Effector memory CD8-positive, alpha-beta T cell (primary cell): ENCODE results near the gene CTNND2.

Source experiments
- ATAC-seq: fragments of 150-1000 bp; cut with Tn5 transposase; replicated peaks from 2 replicates; pipeline ENCODE4 v1.10.0; 2021; ENCODE audit warnings: mild to moderate bottlenecking, moderate library complexity
- DNase-seq, 3 experiments: peaks; one replicate each; pipeline ENCODE4 v3.0.0; 2021
- H3K27ac Mint-ChIP-seq, 2 donors: one replicate each; pipeline ENCODE4 v1.8.0; 2022; ENCODE audit warnings: mild to moderate bottlenecking in 2 of 2, mixed read lengths in 2 of 2, moderate library complexity in 2 of 2
- H3K27me3 Mint-ChIP-seq, 2 donors: one replicate each; pipeline ENCODE4 v1.8.0; 2022; ENCODE audit warnings: mixed read lengths in 2 of 2
- H3K36me3 Mint-ChIP-seq: one replicate; pipeline ENCODE4 v1.8.0; 2022; ENCODE audit warnings: mild to moderate bottlenecking, moderate library complexity, mixed read lengths; ENCODE audit not compliant: insufficient read depth
- H3K4me1 Mint-ChIP-seq, 2 donors: one replicate each; pipeline ENCODE4 v1.8.0; 2022; ENCODE audit warnings: low read depth in 2 of 2, mixed read lengths in 2 of 2
- H3K4me3 Mint-ChIP-seq, 2 donors: one replicate each; pipeline ENCODE4 v1.8.0; 2022; ENCODE audit warnings: mild to moderate bottlenecking in 2 of 2, mixed read lengths in 2 of 2, moderate library complexity in 2 of 2
- H3K9me3 Mint-ChIP-seq, 2 donors: one replicate each; pipeline ENCODE4 v1.8.0; 2022; ENCODE audit warnings: mixed read lengths in 2 of 2

The CTNND2 gene

DNA sequence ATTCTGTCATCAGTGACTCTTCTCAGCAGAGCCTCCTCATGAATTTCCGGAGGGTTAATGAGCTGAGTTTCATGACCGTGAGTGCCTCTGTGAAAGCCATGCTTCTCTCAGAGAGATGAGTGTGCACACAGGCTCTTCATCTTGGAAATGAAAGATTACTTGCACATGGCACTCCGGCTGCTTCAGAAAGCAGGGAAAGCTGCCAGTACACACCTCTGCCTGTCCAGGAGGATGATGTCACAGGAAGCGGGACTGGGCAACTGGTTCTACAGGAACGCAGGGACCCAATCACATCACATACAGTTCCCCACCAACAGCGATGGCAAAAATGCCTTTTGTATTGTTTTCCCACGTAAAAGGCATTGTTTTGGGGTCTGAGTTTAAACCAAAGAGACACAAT is 857.2 kb downstream of the CTNND2 start:
- Mint-ChIP-seq H3K36me3 (no peaks in the 10 kb centered on the region), H3K27ac (no peak overlapping the region), H3K27me3 (peaks cover 0 to 10% of the 10 kb centered on the region in 2 donors), H3K4me3 (no peak overlapping the region), H3K9me3 (no peaks in the 10 kb centered on the region), H3K4me1 (no peaks in the 10 kb centered on the region)
- ATAC-seq (no peak), DNase-seq (no peak)

DNA sequence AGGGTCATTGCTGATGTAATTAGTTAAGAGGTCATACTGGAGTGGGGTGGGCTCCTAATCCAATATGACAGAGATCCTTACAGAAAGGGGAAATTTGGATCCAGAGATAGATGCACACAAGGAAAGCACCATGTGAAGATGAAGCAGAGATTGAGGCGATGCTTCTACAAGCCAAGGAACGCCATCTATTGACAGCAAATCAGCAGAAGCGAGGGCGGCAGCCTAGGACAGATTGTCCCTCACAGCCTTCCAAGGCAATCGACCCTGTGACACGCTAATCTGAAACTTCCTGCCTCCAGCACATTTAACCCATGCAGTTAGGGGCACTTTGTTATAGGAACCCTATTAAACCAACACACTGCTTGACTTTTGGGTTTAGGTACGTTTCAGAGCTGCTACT is 858.1 kb downstream of the CTNND2 start:
- peaks cover 0 to 10% of the 10 kb centered on the region in 2 donors for H3K27me3 Mint-ChIP-seq

DNA sequence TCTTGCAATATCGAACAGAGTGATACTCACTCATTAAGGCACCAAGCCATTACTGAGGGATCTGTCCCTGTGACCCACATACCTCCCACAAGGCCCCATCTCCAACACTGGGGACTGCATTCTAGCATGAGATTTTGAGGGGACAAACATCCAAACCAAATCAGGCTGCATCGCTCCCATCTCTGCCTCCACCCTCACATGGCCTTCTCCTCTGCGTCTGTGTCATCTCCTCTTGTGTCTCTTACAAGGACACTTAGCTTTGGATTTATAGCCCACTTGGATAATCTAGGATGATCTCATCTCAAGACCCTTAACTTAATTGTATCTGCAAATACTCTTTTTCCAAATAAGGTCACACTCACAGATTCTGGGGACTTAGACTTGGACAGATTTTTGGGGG is 858.8 kb downstream of the CTNND2 start:
- ATAC-seq (no peak), DNase-seq (no peak)
- Mint-ChIP-seq H3K27me3 (peaks cover 0 to 10% of the 10 kb centered on the region in 2 donors), H3K4me3 (no peak overlapping the region), H3K36me3 (no peaks in the 10 kb centered on the region), H3K9me3 (no peaks in the 10 kb centered on the region), H3K4me1 (no peaks in the 10 kb centered on the region), H3K27ac (no peak overlapping the region)

More for the DNA sequence above, 858.1 kb downstream of the CTNND2 start:
- H3K36me3 Mint-ChIP-seq: no peaks in the 10 kb centered on the region
- H3K4me1 Mint-ChIP-seq: no peaks in the 10 kb centered on the region
- H3K9me3 Mint-ChIP-seq: no peaks in the 10 kb centered on the region
- H3K4me3 Mint-ChIP-seq: no peak overlapping the region
- H3K27ac Mint-ChIP-seq: no peak overlapping the region
- ATAC-seq (no peak), DNase-seq (no peak)

DNA sequence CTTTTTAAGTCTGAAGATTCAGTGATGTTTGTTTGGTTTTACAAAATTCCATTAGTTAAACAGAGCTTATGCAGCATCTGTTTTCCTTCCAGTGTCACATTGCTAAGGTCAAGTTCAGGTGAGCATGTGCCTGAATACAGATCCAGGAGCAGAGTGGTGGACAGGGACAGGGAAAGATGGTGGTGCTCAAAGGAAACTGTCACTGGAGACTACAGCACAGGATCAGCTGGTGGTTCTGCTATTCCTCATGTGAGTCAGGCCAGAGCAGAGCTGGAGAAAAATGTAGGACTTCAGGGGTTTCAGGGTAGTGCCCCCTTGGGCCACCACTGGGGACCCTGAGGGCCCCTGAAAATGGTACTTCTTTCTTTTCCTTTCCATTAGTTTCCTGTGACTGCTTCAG is 859.7 kb downstream of the CTNND2 start:
- Mint-ChIP-seq H3K4me3 (no peak overlapping the region), H3K4me1 (no peaks in the 10 kb centered on the region), H3K27ac (no peak overlapping the region), H3K9me3 (no peaks in the 10 kb centered on the region), H3K27me3 (peaks cover 0 to 10% of the 10 kb centered on the region in 2 donors), H3K36me3 (no peaks in the 10 kb centered on the region)
- ATAC-seq: no peak
- no peak for DNase-seq

DNA sequence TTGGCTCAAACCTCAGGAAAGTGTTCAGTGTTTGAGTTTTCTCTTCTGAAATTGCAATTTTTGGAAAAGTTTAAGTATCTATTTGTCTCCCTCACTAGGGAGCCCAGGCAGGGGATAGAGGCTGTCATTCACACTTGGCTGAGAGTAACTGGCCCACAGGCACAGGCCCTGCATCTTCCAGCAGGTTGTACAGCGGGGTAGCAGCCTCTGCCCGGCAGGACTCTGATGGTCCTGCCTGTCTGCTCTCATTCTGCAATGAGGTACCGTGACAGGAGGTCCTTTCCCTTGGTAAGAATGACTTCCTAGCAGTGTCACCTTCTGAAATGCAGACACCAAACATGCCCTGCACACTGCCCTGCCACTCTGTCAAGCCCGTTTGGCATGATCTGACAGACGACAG is 860.4 kb downstream of the CTNND2 start:
- Mint-ChIP-seq H3K36me3 (no peaks in the 10 kb centered on the region), H3K4me1 (no peaks in the 10 kb centered on the region), H3K4me3 (no peak overlapping the region), H3K9me3 (no peaks in the 10 kb centered on the region), H3K27ac (no peak overlapping the region), H3K27me3 (peaks cover 0 to 10% of the 10 kb centered on the region in 2 donors)
- DNase-seq (no peak), ATAC-seq (no peak)

DNA sequence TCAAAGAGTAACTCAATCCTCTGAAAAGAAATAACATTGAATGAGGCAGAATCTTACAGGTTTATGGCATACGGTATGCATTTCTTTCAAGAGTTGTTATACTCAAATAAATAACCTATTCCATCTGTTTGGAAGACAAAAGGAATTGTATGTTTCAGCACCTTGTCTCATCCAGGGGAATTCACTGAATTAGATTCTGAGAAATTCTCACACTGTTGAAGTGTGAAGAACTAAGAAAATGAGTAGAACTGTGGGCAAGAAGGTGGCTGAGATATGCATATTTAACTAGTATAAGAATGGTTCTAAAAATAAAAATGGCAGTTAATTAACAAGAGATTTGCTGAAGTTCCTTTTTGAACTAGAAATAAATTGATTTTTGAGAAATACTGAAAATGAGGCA is 863.9 kb downstream of the CTNND2 start:
- H3K36me3 Mint-ChIP-seq: no peaks in the 10 kb centered on the region
- H3K4me1 Mint-ChIP-seq: no peaks in the 10 kb centered on the region
- DNase-seq (no peak), ATAC-seq (no peak)
- H3K9me3 Mint-ChIP-seq: no peaks in the 10 kb centered on the region
- H3K27me3 Mint-ChIP-seq: peaks cover 4 to 7% of the 10 kb centered on the region in 2 donors
- H3K27ac Mint-ChIP-seq: no peak overlapping the region
- no peak overlapping the region for H3K4me3 Mint-ChIP-seq

DNA sequence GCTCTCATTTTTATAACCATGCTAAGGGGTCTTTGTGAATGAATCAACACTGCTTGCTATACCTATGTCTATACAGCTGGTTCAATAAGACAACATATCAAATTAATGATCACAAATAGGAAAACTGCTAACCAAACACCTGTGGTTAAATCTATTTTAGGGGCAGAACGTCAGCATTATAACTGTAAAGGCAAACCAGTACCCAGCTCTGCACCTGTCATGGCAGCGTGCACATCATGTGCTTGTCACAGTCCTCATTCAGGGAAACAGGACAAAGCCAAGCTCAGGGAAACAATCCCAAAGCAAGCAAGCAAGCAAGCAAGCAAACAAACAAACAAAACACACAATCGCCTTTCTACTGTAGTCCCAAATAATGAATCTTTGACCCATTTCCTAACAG is 865.5 kb downstream of the CTNND2 start:
- no peak overlapping the region for H3K4me3 Mint-ChIP-seq
- no peaks in the 10 kb centered on the region for H3K36me3 Mint-ChIP-seq
- DNase-seq: no peak
- no peak overlapping the region for H3K27ac Mint-ChIP-seq
- H3K27me3 Mint-ChIP-seq: peaks cover 4 to 7% of the 10 kb centered on the region in 2 donors
- ATAC-seq: no peak
- H3K9me3 Mint-ChIP-seq: no peaks in the 10 kb centered on the region
- H3K4me1 Mint-ChIP-seq: no peaks in the 10 kb centered on the region

DNA sequence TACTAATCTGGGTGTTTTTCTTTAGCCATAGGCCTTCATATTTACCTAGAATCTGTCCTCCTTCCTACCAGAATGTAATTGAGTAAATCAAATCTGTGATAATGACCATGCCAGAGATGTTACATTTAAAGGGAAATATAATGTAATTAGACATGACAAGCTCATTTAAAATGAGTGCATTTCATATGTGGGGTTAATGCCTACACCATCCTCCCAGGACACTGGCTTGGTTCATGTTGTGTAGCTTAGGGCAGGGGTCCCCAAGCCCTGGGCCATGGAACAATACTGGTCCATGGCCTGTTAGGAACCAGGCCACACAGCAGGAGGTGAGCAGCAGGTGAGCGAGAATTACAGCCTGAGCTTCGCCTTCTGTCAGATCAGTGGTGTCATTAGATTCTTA is 866.3 kb downstream of the CTNND2 start:
- Mint-ChIP-seq H3K4me3 (no peak overlapping the region), H3K9me3 (no peaks in the 10 kb centered on the region)

DNA sequence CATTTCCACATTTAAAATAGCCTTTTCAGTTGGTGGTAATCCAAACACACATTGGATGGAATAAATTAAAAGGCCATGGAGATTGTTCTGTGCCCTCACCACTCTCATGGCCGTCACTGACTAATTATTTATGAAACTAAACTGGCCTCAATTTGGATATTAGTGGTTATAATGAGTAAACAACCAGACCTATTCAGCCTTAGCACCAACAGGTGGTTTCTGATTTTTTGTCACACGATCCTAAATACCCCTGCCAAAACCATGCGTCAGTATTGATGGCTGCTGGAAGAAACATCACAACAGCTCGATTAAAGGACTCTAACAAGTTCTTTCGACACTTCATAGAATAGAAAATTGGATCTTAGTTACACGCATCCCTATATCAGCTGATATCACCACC is 867.2 kb downstream of the CTNND2 start:
- Mint-ChIP-seq H3K9me3 (peaks cover 0 to under 1% of the 10 kb centered on the region in 2 donors), H3K4me1 (no peaks in the 10 kb centered on the region), H3K27me3 (peaks cover 4 to 7% of the 10 kb centered on the region in 2 donors)

More for the DNA sequence above, 866.3 kb downstream of the CTNND2 start:
- no peak overlapping the region for H3K27ac Mint-ChIP-seq
- peaks cover 4 to 7% of the 10 kb centered on the region in 2 donors for H3K27me3 Mint-ChIP-seq
- H3K36me3 Mint-ChIP-seq: no peaks in the 10 kb centered on the region
- DNase-seq (no peak), ATAC-seq (no peak)
- no peaks in the 10 kb centered on the region for H3K4me1 Mint-ChIP-seq

DNA sequence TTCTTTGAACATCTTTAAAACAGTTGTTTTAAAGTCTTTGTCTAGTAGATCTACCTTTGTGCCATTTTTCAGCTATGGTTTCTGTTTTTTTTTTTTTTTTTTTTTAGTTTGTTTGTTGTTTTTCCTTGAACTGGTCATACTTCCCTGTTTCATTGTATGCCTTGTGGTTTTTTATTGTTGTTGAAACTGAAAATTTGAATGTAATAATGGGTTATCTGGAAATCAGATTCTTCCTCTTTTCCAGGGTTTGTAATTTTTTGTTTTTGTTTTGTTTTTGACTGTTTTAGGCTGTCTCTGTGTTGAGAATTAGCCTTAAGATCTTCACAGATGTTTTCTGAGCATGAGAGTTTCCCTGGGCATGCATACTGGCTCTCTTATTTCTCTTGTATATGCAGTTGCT is 873.6 kb downstream of the CTNND2 start:
- DNase-seq (no peak), ATAC-seq (no peak)
- peaks cover 9 to 15% of the 10 kb centered on the region in 2 donors for H3K9me3 Mint-ChIP-seq
- H3K4me1 Mint-ChIP-seq: no peaks in the 10 kb centered on the region
- no peak overlapping the region for H3K4me3 Mint-ChIP-seq
- H3K27ac Mint-ChIP-seq: no peak overlapping the region
- no peaks in the 10 kb centered on the region for H3K36me3 Mint-ChIP-seq
- no peaks in the 10 kb centered on the region for H3K27me3 Mint-ChIP-seq

More for the DNA sequence above, 867.2 kb downstream of the CTNND2 start:
- Mint-ChIP-seq H3K36me3 (no peaks in the 10 kb centered on the region), H3K4me3 (no peak overlapping the region), H3K27ac (no peak overlapping the region)
- ATAC-seq (no peak), DNase-seq (no peak)

DNA sequence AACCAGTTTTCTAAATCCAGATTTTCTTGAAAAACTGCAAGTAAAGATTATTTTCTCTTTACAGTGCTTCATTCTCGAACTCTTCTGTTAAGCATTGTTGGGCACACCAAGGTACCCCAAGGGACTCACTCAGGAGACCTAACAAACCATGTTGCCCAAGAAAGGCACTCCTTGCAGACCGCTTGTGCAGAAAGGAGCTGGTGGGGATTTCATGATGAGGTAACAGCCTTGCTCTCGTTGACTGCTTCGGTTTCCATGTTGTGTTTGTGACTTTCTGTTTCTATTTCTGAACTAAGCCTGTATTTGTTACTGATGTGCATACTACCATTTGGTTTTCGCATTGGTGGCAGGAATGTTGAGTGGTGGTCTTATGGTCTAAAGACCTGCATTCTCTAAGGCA is 876.6 kb downstream of the CTNND2 start:
- H3K36me3 Mint-ChIP-seq: no peaks in the 10 kb centered on the region
- H3K4me3 Mint-ChIP-seq: no peak overlapping the region
- peaks cover 9 to 15% of the 10 kb centered on the region in 2 donors for H3K9me3 Mint-ChIP-seq
- H3K4me1 Mint-ChIP-seq: no peaks in the 10 kb centered on the region
- no peak overlapping the region for H3K27ac Mint-ChIP-seq
- DNase-seq (no peak), ATAC-seq (no peak)
- H3K27me3 Mint-ChIP-seq: peaks cover 1 to 4% of the 10 kb centered on the region in 2 donors

DNA sequence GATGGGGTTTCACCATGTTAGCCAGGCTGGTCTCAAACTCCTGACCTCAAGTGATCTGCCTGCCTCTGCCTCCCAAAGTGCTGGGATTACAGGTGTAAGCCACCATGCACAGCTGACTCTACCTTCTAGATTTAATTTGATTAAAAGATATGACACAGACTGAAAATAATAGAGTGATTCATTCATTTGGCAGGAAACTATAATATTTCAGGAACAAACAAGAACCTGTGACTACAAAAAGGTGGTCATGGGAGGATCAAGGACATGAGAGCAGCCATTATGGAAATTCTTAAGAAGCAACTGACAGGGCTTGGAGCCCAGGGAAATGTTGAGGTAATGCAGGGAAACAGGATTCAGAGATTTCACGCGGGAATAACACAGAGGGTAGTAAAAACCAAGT is 877.7 kb downstream of the CTNND2 start:
- Mint-ChIP-seq H3K36me3 (no peaks in the 10 kb centered on the region), H3K4me1 (no peaks in the 10 kb centered on the region), H3K27me3 (peaks cover 7 to 9% of the 10 kb centered on the region in 2 donors), H3K9me3 (peaks cover 6 to 15% of the 10 kb centered on the region in 2 donors), H3K27ac (no peak overlapping the region), H3K4me3 (no peak overlapping the region)
- DNase-seq: no peak
- ATAC-seq: no peak

DNA sequence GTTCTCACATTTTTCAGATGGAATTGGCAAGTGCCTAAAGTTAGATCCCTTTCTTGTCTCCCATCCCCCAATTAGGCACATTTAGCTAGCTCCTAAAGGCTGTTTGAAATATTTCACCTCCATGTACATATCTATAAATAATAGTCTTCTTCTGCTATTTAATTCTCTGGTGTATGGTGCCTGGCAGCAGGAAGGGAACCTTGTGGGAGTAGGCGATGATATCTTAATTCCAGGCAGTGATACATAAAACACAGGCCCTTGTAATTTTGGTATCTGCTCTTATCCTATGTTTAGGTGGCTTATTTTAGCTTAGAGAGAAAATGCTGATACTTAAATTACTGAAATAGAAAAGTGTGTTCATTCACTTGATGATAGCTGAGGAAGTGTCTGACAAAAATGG is 880.3 kb downstream of the CTNND2 start:
- DNase-seq (no peak), ATAC-seq (no peak)
- Mint-ChIP-seq H3K27ac (no peak overlapping the region), H3K4me1 (no peaks in the 10 kb centered on the region), H3K27me3 (peaks cover 7 to 9% of the 10 kb centered on the region in 2 donors), H3K4me3 (no peak overlapping the region), H3K36me3 (no peaks in the 10 kb centered on the region), H3K9me3 (no peaks in the 10 kb centered on the region)

DNA sequence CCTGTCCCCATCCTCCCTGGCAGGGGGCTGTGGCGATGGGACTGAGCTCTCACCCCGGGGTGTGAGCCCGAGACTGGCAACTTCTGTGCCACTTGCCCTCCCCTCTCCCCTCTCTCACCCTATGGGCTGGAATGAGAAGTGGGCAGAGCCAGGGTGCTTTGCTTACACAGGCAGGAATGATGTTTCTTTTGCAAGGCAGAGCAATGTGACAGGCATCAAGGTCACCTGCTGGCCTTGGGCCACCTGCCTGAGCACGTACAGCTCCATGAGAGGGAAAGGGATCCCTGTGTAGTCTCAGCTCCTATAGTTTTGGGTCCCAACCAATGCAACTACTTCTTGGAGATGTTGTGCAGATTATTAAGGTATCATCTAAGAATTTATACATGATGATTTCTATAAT is 890.5 kb downstream of the CTNND2 start:
- Mint-ChIP-seq H3K9me3 (no peaks in the 10 kb centered on the region), H3K27me3 (peaks cover 0 to 10% of the 10 kb centered on the region in 2 donors), H3K36me3 (no peaks in the 10 kb centered on the region), H3K4me1 (no peaks in the 10 kb centered on the region), H3K27ac (no peak overlapping the region), H3K4me3 (no peak overlapping the region)
- no peak for DNase-seq
- no peak for ATAC-seq

DNA sequence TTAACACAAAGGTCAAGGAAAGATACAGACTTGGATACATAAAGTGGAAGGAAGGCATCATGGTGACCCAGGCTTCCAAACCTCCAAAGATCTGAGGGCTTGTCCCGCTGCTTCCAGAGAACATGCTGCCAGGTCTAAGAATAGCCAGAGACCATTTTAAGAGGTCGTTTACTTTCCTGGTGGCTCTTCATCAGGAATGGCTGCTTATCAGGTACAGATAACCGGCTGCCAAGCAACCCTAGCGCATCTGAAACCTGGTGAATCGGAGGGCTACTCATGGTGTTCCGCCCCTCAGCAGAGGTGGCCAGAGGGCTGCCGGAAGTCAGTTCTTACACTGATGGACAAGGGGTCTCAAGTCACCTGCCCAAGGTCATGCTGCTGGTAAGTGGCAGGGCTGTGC is 892.0 kb downstream of the CTNND2 start:
- no peak for DNase-seq
- Mint-ChIP-seq H3K4me1 (no peaks in the 10 kb centered on the region), H3K27me3 (peaks cover 0 to 10% of the 10 kb centered on the region in 2 donors), H3K9me3 (no peaks in the 10 kb centered on the region), H3K36me3 (no peaks in the 10 kb centered on the region), H3K27ac (no peak overlapping the region), H3K4me3 (no peak overlapping the region)
- no peak for ATAC-seq
